Suprapubic skin (tissue), 4 donors: ENCODE data around the gene GPATCH3. TPM values are rescaled to one million over a fixed set of nuclear protein-coding genes. Genes with fewer than 3 reads are reported as not detected.
"Not testable (repeated sequence)": the region's sequence is repeated elsewhere in the genome, so short reads cannot be mapped to it uniquely, and the experiment has no call there.

Experiments used
- DNase-seq, 2 donors: peaks; one replicate each; pipeline ENCODE4 v3.0.0-alpha.2; 2019; ENCODE audit warnings: low spot score in 2 of 2
- H3K27ac ChIP-seq: fragments of 200-600 bp; sonication (generic); one replicate; pipeline ENCODE4 v1.5.1; 2019
- H3K27me3 ChIP-seq: fragments of 200-600 bp; sonication (generic); one replicate; pipeline ENCODE4 v1.5.1; 2019
- H3K36me3 ChIP-seq: fragments of 200-600 bp; sonication (generic); one replicate; pipeline ENCODE4 v1.5.1; 2019
- H3K4me1 ChIP-seq: fragments of 200-600 bp; sonication (generic); one replicate; pipeline ENCODE4 v1.5.1; 2019
- H3K4me3 ChIP-seq: fragments of 200-600 bp; sonication (generic); one replicate; pipeline ENCODE4 v1.5.1; 2019; ENCODE audit warnings: mild to moderate bottlenecking
- H3K9me3 ChIP-seq: fragments of 200-600 bp; sonication (generic); one replicate; pipeline ENCODE4 v1.5.1; 2019
- CTCF ChIP-seq, 2 donors: fragments of 200-600 bp in 1 of 2; fragments of 450-650 bp in 1 of 2; sonication (generic) in 1 of 2; IDR thresholded peaks; one replicate each; pipeline ENCODE4 v1.5.1; 2016 to 2019; ENCODE audit warnings: antibody characterized with exemption in 2 of 2, mild to moderate bottlenecking in 1 of 2, moderate library complexity in 1 of 2
- EP300 ChIP-seq: sonication (generic); formaldehyde crosslinking; IDR thresholded peaks from one replicate; pipeline ENCODE4 v1.6.1; 2017; ENCODE audit warnings: antibody characterized with exemption
- POLR2A ChIP-seq, 2 donors: fragments of 450-650 bp; IDR thresholded peaks; one replicate each; pipeline ENCODE4 v1.6.1; 2017; ENCODE audit warnings: antibody characterized with exemption in 2 of 2, mild to moderate bottlenecking in 2 of 2, moderate library complexity in 2 of 2
- POLR2AphosphoS5 ChIP-seq, 3 donors: sonication (generic); formaldehyde crosslinking; IDR thresholded peaks; one replicate each; pipeline ENCODE4 v1.6.1; 2017; ENCODE audit warnings: antibody characterized with exemption in 3 of 3
- WGBS: methylation state at CpG from one replicate; pipeline ENCODE4 v1.1.5; 2018; 5-methylcytosine and 5-hydroxymethylcytosine counted together
- total RNA-seq, 4 donors: library from RNA; depleted of rRNA; stranded (reverse); fragments of >200 nt; gene quantifications; one replicate each; pipeline ENCODE4 v1.1.0, GENCODE V29; 2016

GPATCH3 gene
- total RNA-seq, 4 donors from 2014 or later = 14.1 to 20.5 (median 15.8) TPM

DNA sequence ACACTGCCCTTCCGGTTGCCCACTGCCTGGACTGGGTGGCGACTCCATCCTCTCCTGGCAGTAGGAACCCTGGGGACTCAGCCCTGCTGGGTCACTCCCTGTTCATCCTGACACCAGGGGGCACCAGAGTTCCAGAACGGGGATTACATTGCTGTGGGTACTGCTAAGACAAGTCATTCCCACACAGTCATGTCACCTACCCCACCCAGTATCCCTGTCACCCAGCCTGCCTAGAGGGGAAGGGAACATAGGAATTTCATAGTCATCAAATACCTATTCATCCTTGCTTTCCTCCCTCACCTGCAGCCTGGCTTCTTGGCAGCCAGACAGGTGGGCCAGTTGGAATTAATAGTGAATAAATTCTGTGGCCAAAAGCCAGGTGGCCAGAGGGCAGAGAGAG lies 47.1 kb downstream of the GPATCH3 start:
- Histone ChIP-seq H3K27ac (peak overlapping the region; percentile 83), H3K4me1 (peaks cover 77% of the 10 kb centered on the region), H3K9me3 (no peaks in the 10 kb centered on the region), H3K36me3 (peaks cover 47% of the 10 kb centered on the region), H3K27me3 (no peaks in the 10 kb centered on the region), H3K4me3 (no peak overlapping the region)
- 4% methylated on average over 3 of the region's 3 CpGs for WGBS
- TF ChIP-seq CTCF (IDR thresholded peaks at IDR 0.05) (peak; percentile 69 to 77), POLR2AphosphoS5 (IDR thresholded peaks at IDR 0.05) (peak in 1 of 3 donors; percentile 32), POLR2A (IDR thresholded peaks at IDR 0.05) (no peak), EP300 (no peak)
- peak; percentile 93 to 94 for DNase-seq

GRCh38 chr1:26852701-26853100 lies 47.6 kb downstream of the GPATCH3 start:
- TF ChIP-seq POLR2AphosphoS5 (IDR thresholded peaks at IDR 0.05) = no peak
- no peak for TF ChIP-seq CTCF (IDR thresholded peaks at IDR 0.05)
- no peak for TF ChIP-seq EP300
- TF ChIP-seq POLR2A (IDR thresholded peaks at IDR 0.05) = no peak
- Histone ChIP-seq H3K36me3 (peaks cover 47% of the 10 kb centered on the region), H3K27me3 (no peaks in the 10 kb centered on the region), H3K4me1 (peaks cover 74% of the 10 kb centered on the region), H3K27ac (peak overlapping the region; percentile 83), H3K9me3 (no peaks in the 10 kb centered on the region), H3K4me3 (no peak overlapping the region)
- WGBS = 69% methylated on average over 9 of the region's 9 CpGs
- no peak for DNase-seq

DNA sequence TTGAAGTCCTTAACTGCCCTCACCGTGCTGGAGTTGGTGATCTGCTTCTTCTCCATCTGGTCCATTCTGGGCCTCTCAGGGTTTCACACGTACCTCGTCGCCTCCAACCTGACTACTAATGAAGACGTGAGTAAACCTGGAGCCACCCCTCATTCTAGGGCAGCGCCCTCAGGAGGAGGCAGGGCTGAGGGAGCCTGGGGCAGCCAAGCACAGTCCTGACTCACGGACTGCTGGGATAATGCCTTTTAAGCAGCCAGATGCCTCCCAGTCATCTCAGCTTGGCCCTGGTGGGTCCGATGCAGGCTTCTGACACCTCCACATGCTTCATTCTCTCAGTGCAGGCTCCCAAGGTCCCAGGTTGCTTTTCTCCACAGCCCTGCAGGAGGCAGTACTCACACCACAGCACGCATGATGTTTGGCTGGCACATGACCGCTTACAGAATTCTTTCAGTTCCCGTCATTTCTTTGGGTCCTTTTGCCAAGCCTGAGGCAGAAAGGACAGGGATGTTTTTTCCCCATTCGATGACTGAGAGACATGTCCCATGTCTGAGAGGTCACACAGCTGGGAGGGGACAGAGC lies 49.1 kb downstream of the GPATCH3 start:
- H3K27ac ChIP-seq = no peak overlapping the region

DNA sequence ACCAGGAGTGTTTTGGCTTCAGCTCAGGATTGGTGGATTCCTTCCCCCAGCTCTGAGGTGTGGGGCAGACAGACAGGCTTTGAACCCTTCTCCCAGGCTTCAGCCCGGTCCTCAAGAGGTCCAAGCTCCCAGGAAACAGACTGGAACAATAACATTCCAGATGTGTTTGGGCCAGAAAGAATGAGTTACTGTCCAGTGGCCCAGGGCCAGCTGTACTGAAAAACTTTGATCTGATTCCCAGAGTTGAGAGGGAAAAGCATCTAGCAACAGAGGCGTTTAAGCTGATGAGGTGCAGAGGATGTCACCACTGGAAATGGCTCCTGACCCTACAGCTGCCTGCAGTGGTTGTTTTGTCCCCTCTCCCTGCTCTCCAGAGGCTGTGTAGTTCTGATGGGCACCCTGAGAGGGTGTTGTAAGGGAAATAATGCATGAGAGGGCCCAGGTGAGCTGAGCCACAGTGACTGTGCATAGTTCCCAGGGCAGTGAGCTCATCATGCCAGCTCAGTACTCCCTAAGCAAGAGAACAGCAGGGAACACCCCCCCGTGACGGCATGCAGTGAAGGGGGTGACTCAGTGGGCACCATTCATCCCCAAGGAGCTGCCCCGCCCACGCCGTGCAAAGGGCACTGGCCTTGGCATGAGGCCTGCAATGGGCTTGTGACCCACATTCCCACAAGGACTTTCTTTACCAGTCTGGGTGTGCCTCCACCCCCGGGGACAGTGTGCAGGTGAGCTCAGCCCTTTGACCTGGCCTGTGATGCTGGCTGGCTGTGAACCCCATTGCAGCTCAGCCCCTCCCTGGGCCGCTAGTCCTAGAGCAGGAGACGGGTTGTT lies 51.1 kb downstream of the GPATCH3 start:
- WGBS = 35% methylated on average over 9 of the region's 10 CpGs
- peak overlapping the region; percentile 67 for H3K27ac ChIP-seq
- H3K4me3 ChIP-seq = no peak overlapping the region
- peaks cover 57% of the 10 kb centered on the region for H3K36me3 ChIP-seq
- H3K4me1 ChIP-seq = peaks cover 40% of the 10 kb centered on the region
- H3K27me3 ChIP-seq = no peaks in the 10 kb centered on the region
- H3K9me3 ChIP-seq = no peaks in the 10 kb centered on the region
- no peak for TF ChIP-seq EP300
- no peak for DNase-seq

More for the DNA sequence above, 49.1 kb downstream of the GPATCH3 start:
- no peaks in the 10 kb centered on the region for H3K9me3 ChIP-seq
- H3K36me3 ChIP-seq = peaks cover 55% of the 10 kb centered on the region
- H3K4me3 ChIP-seq = no peak overlapping the region
- no peak for TF ChIP-seq CTCF (IDR thresholded peaks at IDR 0.05)
- no peak for TF ChIP-seq POLR2AphosphoS5 (IDR thresholded peaks at IDR 0.05)
- no peak for TF ChIP-seq POLR2A (IDR thresholded peaks at IDR 0.05)
- TF ChIP-seq EP300 = no peak
- H3K27me3 ChIP-seq = no peaks in the 10 kb centered on the region
- WGBS = 60% methylated on average over 9 of the region's 12 CpGs
- peaks cover 59% of the 10 kb centered on the region for H3K4me1 ChIP-seq
- no peak for DNase-seq

DNA sequence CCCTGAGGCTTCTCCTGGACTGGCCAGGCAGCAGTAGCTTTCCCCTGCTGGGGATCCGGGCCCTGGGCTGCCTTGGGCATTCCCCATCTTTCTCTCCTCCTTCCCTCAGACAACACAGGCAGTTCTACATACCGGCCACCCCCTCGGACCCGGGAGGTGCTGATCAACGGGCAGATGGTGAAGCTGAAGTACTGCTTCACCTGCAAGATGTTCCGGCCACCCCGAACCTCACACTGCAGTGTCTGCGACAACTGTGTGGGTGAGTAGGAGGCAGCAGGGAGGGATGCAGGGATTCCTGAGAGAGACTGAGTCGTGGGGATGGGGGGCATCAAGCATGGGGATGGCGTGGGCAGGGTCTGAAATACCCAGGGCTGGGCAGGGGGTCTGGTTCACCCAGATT lies 51.8 kb downstream of the GPATCH3 start:
- H3K27ac ChIP-seq = peak overlapping the region; percentile 67
- H3K27me3 ChIP-seq = no peaks in the 10 kb centered on the region
- peaks cover 64% of the 10 kb centered on the region for H3K36me3 ChIP-seq
- TF ChIP-seq POLR2AphosphoS5 (IDR thresholded peaks at IDR 0.05) (no peak), POLR2A (IDR thresholded peaks at IDR 0.05) (no peak), CTCF (IDR thresholded peaks at IDR 0.05) (no peak)
- no peaks in the 10 kb centered on the region for H3K9me3 ChIP-seq
- H3K4me3 ChIP-seq = no peak overlapping the region
- peaks cover 34% of the 10 kb centered on the region for H3K4me1 ChIP-seq
- WGBS = 87% methylated on average over 9 of the region's 10 CpGs
- DNase-seq = no peak

DNA sequence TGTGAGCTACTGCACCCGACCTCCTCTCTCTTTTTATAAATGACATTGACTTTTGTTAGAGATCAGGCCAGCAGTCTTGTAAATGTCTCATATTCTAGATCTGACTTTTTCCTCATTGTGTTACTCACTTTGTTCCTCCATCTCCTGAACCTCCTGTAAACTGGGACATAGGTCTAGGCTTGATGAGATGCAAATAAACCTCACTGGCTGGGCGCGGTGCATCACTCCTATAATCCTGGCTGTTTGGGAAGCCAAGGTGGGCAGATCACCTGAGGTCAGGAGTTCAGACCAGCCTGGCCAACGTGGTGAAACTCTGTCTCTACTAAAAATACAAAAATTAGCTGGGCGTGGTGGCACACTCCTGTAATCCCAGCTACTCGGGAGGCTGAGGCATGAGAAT lies 52.4 kb downstream of the GPATCH3 start:
- WGBS = 75% methylated on average over 6 of the region's 6 CpGs
- H3K4me1 ChIP-seq = peaks cover 27% of the 10 kb centered on the region
- H3K36me3 ChIP-seq = peaks cover 69% of the 10 kb centered on the region
- not testable (repeated sequence) for H3K27ac ChIP-seq, H3K4me3 ChIP-seq, DNase-seq, H3K9me3 ChIP-seq, H3K27me3 ChIP-seq
